Measurements from ENCODE around the gene AGPAT1.

AGPAT1 gene

DNA sequence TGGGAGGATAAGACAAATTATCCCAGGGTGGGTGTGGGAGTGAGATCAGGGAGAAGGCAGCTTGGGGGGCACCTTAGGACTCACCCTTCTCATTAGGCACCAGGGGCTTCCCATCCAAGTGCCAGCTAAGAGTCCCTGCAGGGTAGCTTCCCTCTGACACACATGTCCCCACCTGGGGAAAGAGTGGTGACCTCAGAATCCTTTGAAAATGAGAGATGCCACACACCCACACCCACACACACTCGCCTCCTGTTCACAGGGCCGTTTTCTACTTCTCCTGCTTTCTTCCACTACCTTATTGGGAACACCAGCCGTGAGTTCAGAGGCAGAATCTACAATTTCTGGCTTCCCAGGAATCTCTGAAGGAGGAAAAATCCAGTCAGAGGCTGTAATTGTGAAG lies 7.1 kb upstream of the AGPAT1 start:
- DNase-seq (ENCODE audit: insufficient read length) = no peak
- TF ChIP-seq POLR2AphosphoS5 (IDR thresholded peaks at IDR 0.05; ENCODE audit: low read depth, low read length) = no peak
- TF ChIP-seq POLR2A (IDR thresholded peaks at IDR 0.05; ENCODE audit: low read depth, low read length) = no peak
- no peak for TF ChIP-seq TAF1 (IDR thresholded peaks at IDR 0.05; ENCODE audit: borderline replicate concordance, low read depth, low read length)
- no peak for FAIRE-seq

GRCh38 chr6:32182555-32182981 lies 6.7 kb upstream of the AGPAT1 start:
- DNase-seq (ENCODE audit: insufficient read length) = no peak
- no peak for TF ChIP-seq POLR2A (IDR thresholded peaks at IDR 0.05; ENCODE audit: low read depth, low read length)
- TF ChIP-seq POLR2AphosphoS5 (IDR thresholded peaks at IDR 0.05; ENCODE audit: low read depth, low read length) = no peak
- no peak for TF ChIP-seq TAF1 (IDR thresholded peaks at IDR 0.05; ENCODE audit: borderline replicate concordance, low read depth, low read length)
- no peak for FAIRE-seq

DNA sequence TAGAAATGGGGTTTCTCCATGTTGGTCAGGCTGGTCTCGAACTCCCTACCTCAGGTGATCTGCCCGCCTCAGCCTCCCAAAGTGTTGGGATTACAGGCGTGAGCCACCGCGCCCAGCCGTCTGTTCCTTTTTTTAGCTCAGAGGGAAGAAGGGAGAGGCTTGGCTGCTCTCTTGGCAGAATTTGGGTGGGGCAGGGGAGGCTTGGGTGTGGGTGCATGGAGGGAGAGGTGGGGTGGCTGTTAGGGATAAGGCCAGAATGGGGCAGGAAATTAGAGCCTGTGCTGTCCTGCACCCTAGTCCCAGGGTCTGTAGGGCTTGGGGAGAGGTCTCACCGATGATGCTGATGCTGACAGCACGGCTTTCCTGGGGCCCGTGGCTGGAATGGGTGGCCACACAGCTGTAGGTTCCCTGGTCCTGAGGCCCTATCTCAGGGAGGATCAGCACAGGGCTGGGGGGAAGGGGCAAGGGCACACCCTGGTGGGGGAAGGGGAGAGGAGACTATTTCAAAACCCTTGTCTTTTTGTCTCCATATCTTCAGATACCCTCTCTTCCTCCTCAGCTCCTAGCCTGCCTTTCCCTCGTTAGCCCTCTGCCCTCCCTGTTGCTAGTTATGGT lies 6.1 kb upstream of the AGPAT1 start:
- no peak for DNase-seq (ENCODE audit: insufficient read length)
- no peak for FAIRE-seq
- no peak for TF ChIP-seq POLR2AphosphoS5 (IDR thresholded peaks at IDR 0.05; ENCODE audit: low read depth, low read length)
- no peak for TF ChIP-seq POLR2A (IDR thresholded peaks at IDR 0.05; ENCODE audit: low read depth, low read length)
- no peak for TF ChIP-seq TAF1 (IDR thresholded peaks at IDR 0.05; ENCODE audit: borderline replicate concordance, low read depth, low read length)

DNA sequence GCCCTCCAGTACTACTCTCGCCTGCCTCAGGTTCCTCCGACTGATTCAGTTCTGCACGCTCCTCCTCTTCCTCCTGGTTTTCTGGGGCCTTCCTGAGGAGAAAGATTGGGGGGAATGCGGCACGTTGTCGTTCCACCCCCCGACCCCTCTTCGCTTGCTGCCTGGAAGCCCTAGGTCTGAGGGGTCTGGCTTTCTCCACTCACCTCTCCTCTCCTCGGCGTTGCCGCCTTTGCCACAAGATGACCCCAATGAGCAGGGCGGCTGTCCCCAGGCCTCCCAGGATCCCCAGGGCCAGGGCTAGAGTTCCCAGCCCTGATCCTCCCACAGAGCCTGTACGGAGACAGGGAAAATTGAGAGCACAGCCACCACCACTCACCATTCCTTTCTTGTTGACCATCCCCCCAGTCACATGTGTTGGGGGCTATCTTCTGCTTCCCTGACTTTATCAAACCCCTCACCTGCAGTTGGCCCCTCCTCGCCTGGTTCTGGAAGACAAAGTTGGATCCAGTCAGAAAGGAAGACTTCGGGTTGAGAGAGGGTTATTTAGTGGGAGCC lies 5.3 kb upstream of the AGPAT1 start:
- no peak for FAIRE-seq
- TF ChIP-seq POLR2A (IDR thresholded peaks at IDR 0.05; ENCODE audit: low read depth, low read length) (no peak), TAF1 (IDR thresholded peaks at IDR 0.05; ENCODE audit: borderline replicate concordance, low read depth, low read length) (no peak), POLR2AphosphoS5 (IDR thresholded peaks at IDR 0.05; ENCODE audit: low read depth, low read length) (no peak)
- DNase-seq (ENCODE audit: insufficient read length) = no peak

- DNase-seq (ENCODE audit: insufficient read length) (no peak), FAIRE-seq (no peak)
- TF ChIP-seq POLR2AphosphoS5 (IDR thresholded peaks at IDR 0.05; ENCODE audit: low read depth, low read length) = no peak
- TF ChIP-seq POLR2A (IDR thresholded peaks at IDR 0.05; ENCODE audit: low read depth, low read length) = no peak
- no peak for TF ChIP-seq TAF1 (IDR thresholded peaks at IDR 0.05; ENCODE audit: borderline replicate concordance, low read depth, low read length)
These were observed 4.0 kb upstream of the AGPAT1 start for GRCh38 chr6:32179766-32180405.

- DNase-seq (ENCODE audit: insufficient read length) = no peak
- no peak for FAIRE-seq
- TF ChIP-seq POLR2A (IDR thresholded peaks at IDR 0.05; ENCODE audit: low read depth, low read length) = no peak
- TF ChIP-seq POLR2AphosphoS5 (IDR thresholded peaks at IDR 0.05; ENCODE audit: low read depth, low read length) = no peak
- TF ChIP-seq TAF1 (IDR thresholded peaks at IDR 0.05; ENCODE audit: borderline replicate concordance, low read depth, low read length) = no peak
These were observed 2.9 kb upstream of the AGPAT1 start for GRCh38 chr6:32178547-32179440.

DNA sequence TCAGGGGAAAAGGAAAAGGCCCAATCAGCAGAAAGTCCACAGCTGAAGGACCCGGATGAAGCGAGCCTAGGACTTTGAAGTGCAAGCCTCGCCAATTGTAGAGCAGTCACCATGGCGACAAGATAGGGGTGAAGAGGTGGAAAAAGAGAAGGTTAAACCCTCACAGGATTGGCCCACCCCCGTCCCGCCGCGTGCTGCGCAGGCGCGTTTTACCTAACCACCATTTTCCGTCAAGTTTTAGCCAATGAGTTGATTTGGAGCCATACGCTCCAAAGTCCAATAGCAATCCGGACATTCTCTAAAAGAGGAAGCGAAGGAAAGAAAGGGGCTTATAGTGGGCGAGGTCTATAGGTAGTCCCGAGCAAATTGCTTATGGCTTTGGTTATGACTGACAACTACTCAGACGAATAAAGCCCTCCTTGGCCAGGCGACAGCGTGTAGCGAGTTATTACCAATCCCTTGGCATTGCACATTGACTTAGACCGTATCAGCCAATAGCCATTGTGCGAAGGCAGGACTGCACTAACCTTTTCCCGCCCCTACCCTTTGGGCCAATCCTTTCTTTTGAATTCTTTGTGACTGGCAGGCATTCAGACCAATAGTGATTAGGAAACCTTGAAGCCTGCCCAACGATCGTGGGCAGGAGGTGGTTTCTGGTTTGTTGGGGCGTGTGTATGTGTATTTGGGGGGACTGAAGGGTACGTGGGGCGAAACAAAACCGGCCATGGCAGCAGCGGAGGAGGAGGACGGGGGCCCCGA lies 2.1 kb upstream of the AGPAT1 start, which contains the start of gene RNF5:
RNF5 (plus strand) TSS at position 618 of the 759 bp plus-strand sequence; CDS start at position 725, 107 bp downstream.
- peak; percentile 98 for FAIRE-seq

GRCh38 chr6:32177183-32177787 lies 1.4 kb upstream of the AGPAT1 start:
- no peak for DNase-seq (ENCODE audit: insufficient read length)
- TF ChIP-seq POLR2AphosphoS5 (IDR thresholded peaks at IDR 0.05; ENCODE audit: low read depth, low read length) (no peak; the same call in 1 of the 2 replicates), POLR2A (IDR thresholded peaks at IDR 0.05; ENCODE audit: low read depth, low read length) (no peak), TAF1 (IDR thresholded peaks at IDR 0.05; ENCODE audit: borderline replicate concordance, low read depth, low read length) (no peak)
- no peak for FAIRE-seq

More for the DNA sequence above, 2.1 kb upstream of the AGPAT1 start, which contains the start of gene RNF5:
- peak; percentile 94 for DNase-seq (ENCODE audit: insufficient read length)
- TF ChIP-seq TAF1 (IDR thresholded peaks at IDR 0.05; ENCODE audit: borderline replicate concordance, low read depth, low read length) = no peak

DNA sequence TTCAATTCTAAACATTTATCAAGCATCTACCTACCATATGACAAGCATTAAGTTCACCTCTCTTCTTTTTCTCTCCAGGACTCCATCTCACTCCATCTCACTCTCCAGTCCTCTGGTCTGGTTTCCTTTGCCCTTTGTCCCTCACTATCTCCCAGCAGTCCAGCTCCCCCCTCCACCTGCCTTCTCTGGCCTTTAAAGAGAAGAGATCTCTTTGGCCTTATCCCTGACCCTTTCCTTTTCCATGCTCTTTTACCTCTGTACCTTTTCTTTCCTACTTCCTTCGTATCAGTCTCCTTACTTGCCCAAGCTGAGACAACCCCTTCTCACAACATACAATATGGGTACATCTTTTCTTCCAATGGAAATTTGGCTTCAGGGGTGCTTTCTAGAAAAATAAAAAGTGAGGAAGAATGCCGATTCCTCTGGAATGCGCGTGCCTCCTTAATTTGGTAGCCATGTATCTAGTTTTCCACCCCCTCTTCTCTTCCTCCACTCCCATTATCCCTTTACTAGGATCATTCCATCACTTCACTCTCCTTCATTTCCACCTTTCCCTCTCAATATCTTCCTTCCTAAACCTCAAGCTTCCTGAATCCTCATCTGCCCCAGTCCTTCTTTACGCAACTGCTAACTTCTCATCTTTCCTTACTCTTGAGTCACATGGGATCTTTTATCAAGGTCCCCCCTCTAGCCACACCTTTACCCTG lies 745 bp upstream of the AGPAT1 start:
- no peak for TF ChIP-seq TAF1 (IDR thresholded peaks at IDR 0.05; ENCODE audit: borderline replicate concordance, low read depth, low read length)
- TF ChIP-seq POLR2A (IDR thresholded peaks at IDR 0.05; ENCODE audit: low read depth, low read length) = no peak
- TF ChIP-seq POLR2AphosphoS5 (IDR thresholded peaks at IDR 0.05; ENCODE audit: low read depth, low read length) = no peak
- no peak for DNase-seq (ENCODE audit: insufficient read length)
- no peak for FAIRE-seq

DNA sequence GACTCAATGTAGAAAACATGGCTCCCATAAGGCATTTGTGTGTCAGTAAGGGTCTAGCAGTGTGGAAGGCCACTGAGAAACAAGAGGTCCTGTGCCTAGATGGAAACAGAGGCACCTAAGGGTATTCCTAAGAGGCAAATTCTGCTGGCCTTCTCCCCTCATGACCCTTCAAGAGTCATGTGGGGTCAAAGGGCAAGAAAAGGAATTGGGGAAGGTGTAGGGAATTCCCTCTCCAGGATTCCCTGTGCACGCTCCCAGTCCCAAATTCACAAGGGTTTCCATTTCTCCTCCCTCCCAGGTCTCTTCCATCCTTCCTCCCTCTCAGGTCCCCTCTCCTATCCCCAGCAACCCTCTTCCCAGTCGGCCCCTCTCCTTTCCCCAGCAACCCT lies 568 bp downstream of the AGPAT1 start:
- FAIRE-seq (no peak), DNase-seq (ENCODE audit: insufficient read length) (no peak)

More for the DNA sequence above, 568 bp downstream of the AGPAT1 start:
- TF ChIP-seq TAF1 (IDR thresholded peaks at IDR 0.05; ENCODE audit: borderline replicate concordance, low read depth, low read length) (no peak), POLR2A (IDR thresholded peaks at IDR 0.05; ENCODE audit: low read depth, low read length) (no peak), POLR2AphosphoS5 (IDR thresholded peaks at IDR 0.05; ENCODE audit: low read depth, low read length) (no peak)

All from GM12892 (cell line).